PC-3 (cell line): ENCODE data around the gene RTBDN. TPM values are rescaled to one million over a fixed set of nuclear protein-coding genes. Genes with fewer than 3 reads are reported as not detected.
A peak's percentile ranks its signal among the peaks of the same experiment; 100 is the strongest.

ENCODE experiments used
- ATAC-seq: fragments of 200-7000 bp; cut with Tn5 transposase; 2 replicates; pipeline ENCODE4 v1.9.1; 2020; ENCODE audit warnings: mild to moderate bottlenecking, moderate library complexity
- BruUV-seq: library from RNA; stranded (reverse); fragments of 400-500 nt; replicated peaks from 2 replicates; lab custom pipeline; 2021; lab: Mats Ljungman, UMichigan
- CTCF ChIA-PET: fragments of 300-600 bp; sonication (Branson Sonifier 250); formaldehyde crosslinking; loops from one replicate; lab custom pipeline; 2022; ENCODE audit warnings: antibody characterized with exemption; lab: Charles Lee
- POLR2A ChIA-PET: fragments of 300-600 bp; sonication (Branson Sonifier 250); formaldehyde crosslinking; loops from one replicate; lab custom pipeline; 2022; ENCODE audit warnings: antibody characterized with exemption; ENCODE audit not compliant: unreplicated experiment; lab: Charles Lee
- DNase-seq: peaks from one replicate; pipeline ENCODE4 v3.0.0-alpha.2; 2015
- H2AFZ ChIP-seq: fragments of 300-600 bp; sonication (generic); 2 replicates; pipeline ENCODE4 v1.6.0; 2016; ENCODE audit warnings: antibody characterized with exemption, low read length
- H3F3A ChIP-seq: fragments of 300-600 bp; sonication (generic); one replicate; pipeline ENCODE4 v1.6.0; 2017; ENCODE audit warnings: antibody characterized with exemption, low read length, control low read depth, mild to moderate bottlenecking; ENCODE audit not compliant: unreplicated experiment
- H3K27ac ChIP-seq: fragments of 300-600 bp; sonication (generic); 2 replicates; pipeline ENCODE4 v1.5.1; 2016; ENCODE audit warnings: mild to moderate bottlenecking, low read length
- H3K27me3 ChIP-seq: fragments of 300-600 bp; sonication (generic); 2 replicates; pipeline ENCODE4 v1.6.1; 2016; ENCODE audit warnings: low read length, mixed read lengths
- H3K36me3 ChIP-seq: fragments of 300-600 bp; sonication (generic); 2 replicates; pipeline ENCODE4 v1.6.1; 2016; ENCODE audit warnings: low read depth, mixed run types, low read length, mixed read lengths
- H3K4me1 ChIP-seq: fragments of 300-600 bp; sonication (generic); 2 replicates; pipeline ENCODE4 v1.5.1; 2016; ENCODE audit warnings: low read length; ENCODE audit not compliant: insufficient read depth
- H3K4me2 ChIP-seq: fragments of 300-600 bp; sonication (generic); 2 replicates; pipeline ENCODE4 v1.6.0; 2016; ENCODE audit warnings: low read length
- H3K4me3 ChIP-seq: fragments of 300-600 bp; sonication (generic); 2 replicates; pipeline ENCODE4 v1.5.1; 2016; ENCODE audit warnings: mild to moderate bottlenecking, low read length, mixed read lengths
- H3K79me2 ChIP-seq: fragments of 300-600 bp; sonication (generic); 2 replicates; pipeline ENCODE4 v1.6.1; 2017; ENCODE audit warnings: low read length, mixed read lengths
- H3K9ac ChIP-seq: fragments of 300-600 bp; sonication (generic); 2 replicates; pipeline ENCODE4 v1.6.0; 2016; ENCODE audit warnings: mild to moderate bottlenecking, low read length
- H3K9me2 ChIP-seq: fragments of 300-600 bp; sonication (generic); replicated peaks from 2 replicates; pipeline ENCODE4 v1.6.1; 2016; ENCODE audit warnings: mixed run types, low read length, mixed read lengths
- H3K9me3 ChIP-seq: fragments of 300-600 bp; sonication (generic); 2 replicates; pipeline ENCODE4 v1.6.1; 2016; ENCODE audit warnings: low read length, mixed read lengths
- H4K20me1 ChIP-seq: fragments of 300-600 bp; sonication (generic); 2 replicates; pipeline ENCODE4 v1.6.1; 2016; ENCODE audit warnings: low read length, mixed read lengths
- EZH2 ChIP-seq: fragments of 300-600 bp; sonication (generic); IDR thresholded peaks from one replicate; pipeline ENCODE4 v1.6.1; 2017; ENCODE audit warnings: antibody characterized with exemption, mild to moderate bottlenecking, low read length; ENCODE audit not compliant: unreplicated experiment
- EZH2phosphoT487 ChIP-seq: fragments of 300-600 bp; sonication (generic); IDR thresholded peaks from 2 replicates; pipeline ENCODE4 v1.6.1; 2018; ENCODE audit warnings: mild to moderate bottlenecking, antibody characterized with exemption, low read length, borderline replicate concordance
- intact Hi-C: fragments of 100-400 bp; cut with micrococcal nuclease; formaldehyde crosslinking; loops from 2 replicates; pipeline ENCODE4 v1.9.0; 2023
- total RNA-seq: library from RNA; depleted of rRNA; stranded (reverse); fragments of >200 nt; gene quantifications from 2 replicates; pipeline ENCODE4 v1.2.3, GENCODE V29; 2014
- TF ChIP-seq, protein P1 (sequence below): fragments of 300-600 bp; sonication (generic); conservative IDR thresholded peaks from 2 replicates; pipeline ENCODE4 v1.5.1; 2017; ENCODE audit warnings: antibody characterized with exemption, low read depth, mild to moderate bottlenecking, low read length

RTBDN gene
- total RNA-seq, 1 experiment from 2014 or later: 3.7 TPM

DNA sequence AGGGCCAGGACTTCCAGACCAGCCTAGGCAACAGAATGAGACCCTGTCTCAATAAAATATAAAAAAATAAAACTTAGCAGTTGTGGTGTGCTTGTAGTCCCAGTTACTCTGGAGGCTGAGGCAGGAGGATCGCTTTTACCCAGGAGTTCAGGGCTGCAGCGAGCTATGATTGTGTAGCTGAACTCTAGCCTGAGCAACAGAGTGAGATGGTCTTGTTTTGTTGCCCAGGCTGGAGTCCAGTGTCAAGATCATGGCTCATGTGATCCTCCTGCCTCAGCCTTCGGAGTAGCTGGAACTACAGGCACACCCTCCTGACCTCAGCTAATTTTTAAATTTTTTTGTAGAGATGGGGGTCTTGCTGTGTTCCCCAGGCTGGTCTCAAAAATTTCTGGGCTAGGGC is 47.4 kb downstream of the RTBDN start:
- Histone ChIP-seq H3F3A (peaks cover 9% of the 10 kb centered on the region), H3K27ac (peak overlapping the region; percentile 72), H3K9me2 (no peaks in the 10 kb centered on the region), H3K9me3 (no peaks in the 10 kb centered on the region), H4K20me1 (peaks cover 5% of the 10 kb centered on the region), H2AFZ (no peak overlapping the region), H3K4me1 (peaks cover 78% of the 10 kb centered on the region), H3K36me3 (no peaks in the 10 kb centered on the region), H3K9ac (peak overlapping the region; percentile 38), H3K79me2 (peaks cover 6% of the 10 kb centered on the region), H3K27me3 (no peaks in the 10 kb centered on the region), H3K4me3 (no peak overlapping the region), H3K4me2 (peak overlapping the region; percentile 38)
- DNase-seq (no peak), ATAC-seq (no peak)
- intact Hi-C loops: no loop called here
- POLR2A ChIA-PET: no interaction called here
- TF ChIP-seq EZH2phosphoT487 (no peak), EZH2 (no peak)
- TF ChIP-seq, protein P1, sequence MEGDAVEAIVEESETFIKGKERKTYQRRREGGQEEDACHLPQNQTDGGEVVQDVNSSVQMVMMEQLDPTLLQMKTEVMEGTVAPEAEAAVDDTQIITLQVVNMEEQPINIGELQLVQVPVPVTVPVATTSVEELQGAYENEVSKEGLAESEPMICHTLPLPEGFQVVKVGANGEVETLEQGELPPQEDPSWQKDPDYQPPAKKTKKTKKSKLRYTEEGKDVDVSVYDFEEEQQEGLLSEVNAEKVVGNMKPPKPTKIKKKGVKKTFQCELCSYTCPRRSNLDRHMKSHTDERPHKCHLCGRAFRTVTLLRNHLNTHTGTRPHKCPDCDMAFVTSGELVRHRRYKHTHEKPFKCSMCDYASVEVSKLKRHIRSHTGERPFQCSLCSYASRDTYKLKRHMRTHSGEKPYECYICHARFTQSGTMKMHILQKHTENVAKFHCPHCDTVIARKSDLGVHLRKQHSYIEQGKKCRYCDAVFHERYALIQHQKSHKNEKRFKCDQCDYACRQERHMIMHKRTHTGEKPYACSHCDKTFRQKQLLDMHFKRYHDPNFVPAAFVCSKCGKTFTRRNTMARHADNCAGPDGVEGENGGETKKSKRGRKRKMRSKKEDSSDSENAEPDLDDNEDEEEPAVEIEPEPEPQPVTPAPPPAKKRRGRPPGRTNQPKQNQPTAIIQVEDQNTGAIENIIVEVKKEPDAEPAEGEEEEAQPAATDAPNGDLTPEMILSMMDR: no peak
- CTCF ChIA-PET: interaction anchor here (0.6 kb wide), 2 partner anchors 122 to 1147 kb away, joined by 3 read pairs; no protein-coding TSS in a partner anchor
- no TSS peak for BruUV-seq

DNA sequence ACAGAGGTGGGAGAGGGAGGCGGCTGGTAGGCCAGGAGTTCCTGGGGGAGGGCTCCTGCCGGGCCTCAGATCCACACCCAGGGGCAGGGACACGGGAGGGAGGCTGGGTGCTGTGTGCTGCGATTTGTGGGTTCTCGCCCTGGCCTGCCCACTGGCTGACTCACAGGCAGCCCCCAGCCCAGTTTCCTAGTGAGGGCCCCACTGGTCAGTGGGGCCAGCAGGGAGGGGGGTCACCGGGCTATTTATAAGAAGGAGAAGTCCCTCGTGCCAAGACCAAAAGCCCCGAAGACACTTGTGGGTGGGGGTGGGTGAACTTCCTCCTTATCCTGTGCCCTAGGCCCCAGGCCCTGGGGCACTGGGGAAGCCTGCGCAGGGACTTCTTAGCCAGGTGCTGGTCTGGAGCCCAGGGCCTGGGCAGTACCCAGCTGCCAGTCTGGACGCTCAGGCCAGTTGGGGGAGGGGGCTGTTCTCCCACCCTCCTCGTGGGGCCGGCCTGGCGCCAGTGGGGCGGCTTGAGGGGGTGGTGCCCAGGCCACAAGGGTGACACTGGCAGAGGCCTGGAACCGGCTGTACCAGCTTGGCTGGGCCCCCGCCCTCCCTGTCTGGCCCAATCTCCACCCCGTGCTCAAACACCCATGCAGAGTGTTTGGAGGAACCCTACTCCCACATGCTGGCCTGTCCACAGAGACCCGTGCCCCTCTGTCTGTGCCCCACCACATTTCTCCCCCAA is 48.1 kb downstream of the RTBDN start:
- TF ChIP-seq EZH2 (no peak), EZH2phosphoT487 (no peak)
- TF ChIP-seq, protein P1: no peak
- H3K27ac ChIP-seq: peak overlapping the region; percentile 72
- H3F3A ChIP-seq: peaks cover 9% of the 10 kb centered on the region
- H3K36me3 ChIP-seq: no peaks in the 10 kb centered on the region
- H3K9me2 ChIP-seq: no peaks in the 10 kb centered on the region
- DNase-seq (peak; percentile 75), ATAC-seq (no peak)
- ChIA-PET POLR2A (no interaction called here), CTCF (interaction anchor here (0.6 kb wide), 1 partner anchor 1147 kb away, joined by 3 read pairs; no protein-coding TSS in a partner anchor)
- no peaks in the 10 kb centered on the region for H4K20me1 ChIP-seq
- intact Hi-C loops: no loop called here
- H3K9me3 ChIP-seq: no peaks in the 10 kb centered on the region
- H2AFZ ChIP-seq: peak overlapping the region; percentile 15; the same call in 1 of the 2 replicates
- H3K4me3 ChIP-seq: no peak overlapping the region
- peaks cover 79% of the 10 kb centered on the region for H3K4me1 ChIP-seq
- peaks cover under 1% of the 10 kb centered on the region; the same call in 1 of the 2 replicates for H3K79me2 ChIP-seq
- H3K9ac ChIP-seq: peak overlapping the region; percentile 38
- peak overlapping the region; percentile 38 for H3K4me2 ChIP-seq
- no TSS peak for BruUV-seq
- no peaks in the 10 kb centered on the region for H3K27me3 ChIP-seq
